Measurements from ENCODE around the gene LTA4H.

LTA4H gene

GRCh38 chr12:96064966-96065365 lies 29.6 kb upstream of the LTA4H start:
- no peak overlapping the region for H3K27ac ChIP-seq
- TF ChIP-seq CTCF (conservative IDR thresholded peaks at IDR 0.05): no peak

- no peak for TF ChIP-seq CTCF (conservative IDR thresholded peaks at IDR 0.05)
- no peak overlapping the region for H3K27ac ChIP-seq
These were observed 28.9 kb upstream of the LTA4H start for GRCh38 chr12:96064271-96064670.

GRCh38 chr12:96063046-96063445 lies 27.7 kb upstream of the LTA4H start:
- no peak overlapping the region for H3K27ac ChIP-seq
- TF ChIP-seq CTCF (conservative IDR thresholded peaks at IDR 0.05): no peak; the same call in 1 of the 2 replicates

- no peak overlapping the region; the same call in 1 of the 2 replicates for H3K27ac ChIP-seq
- peak; percentile 89 for TF ChIP-seq CTCF (conservative IDR thresholded peaks at IDR 0.05)
These were observed 26.6 kb upstream of the LTA4H start for GRCh38 chr12:96061864-96062453.

GRCh38 chr12:96061323-96061722 lies 25.9 kb upstream of the LTA4H start:
- no peak for TF ChIP-seq CTCF (conservative IDR thresholded peaks at IDR 0.05)
- no peak overlapping the region for H3K27ac ChIP-seq

GRCh38 chr12:96060041-96060440 lies 24.7 kb upstream of the LTA4H start:
- H3K27ac ChIP-seq: peak overlapping the region; percentile 42
- TF ChIP-seq CTCF (conservative IDR thresholded peaks at IDR 0.05): no peak

- TF ChIP-seq CTCF (conservative IDR thresholded peaks at IDR 0.05): no peak; the same call in 1 of the 2 replicates
- H3K27ac ChIP-seq: no peak overlapping the region
These were observed 22.7 kb upstream of the LTA4H start for GRCh38 chr12:96057986-96058553.
